Eye (tissue), 1 donor: Measurements from ENCODE around the gene THEM5.

Experiments
- DNase-seq: peaks from one replicate; pipeline ENCODE4 v3.0.0-alpha.2; 2015

Gene THEM5

DNA sequence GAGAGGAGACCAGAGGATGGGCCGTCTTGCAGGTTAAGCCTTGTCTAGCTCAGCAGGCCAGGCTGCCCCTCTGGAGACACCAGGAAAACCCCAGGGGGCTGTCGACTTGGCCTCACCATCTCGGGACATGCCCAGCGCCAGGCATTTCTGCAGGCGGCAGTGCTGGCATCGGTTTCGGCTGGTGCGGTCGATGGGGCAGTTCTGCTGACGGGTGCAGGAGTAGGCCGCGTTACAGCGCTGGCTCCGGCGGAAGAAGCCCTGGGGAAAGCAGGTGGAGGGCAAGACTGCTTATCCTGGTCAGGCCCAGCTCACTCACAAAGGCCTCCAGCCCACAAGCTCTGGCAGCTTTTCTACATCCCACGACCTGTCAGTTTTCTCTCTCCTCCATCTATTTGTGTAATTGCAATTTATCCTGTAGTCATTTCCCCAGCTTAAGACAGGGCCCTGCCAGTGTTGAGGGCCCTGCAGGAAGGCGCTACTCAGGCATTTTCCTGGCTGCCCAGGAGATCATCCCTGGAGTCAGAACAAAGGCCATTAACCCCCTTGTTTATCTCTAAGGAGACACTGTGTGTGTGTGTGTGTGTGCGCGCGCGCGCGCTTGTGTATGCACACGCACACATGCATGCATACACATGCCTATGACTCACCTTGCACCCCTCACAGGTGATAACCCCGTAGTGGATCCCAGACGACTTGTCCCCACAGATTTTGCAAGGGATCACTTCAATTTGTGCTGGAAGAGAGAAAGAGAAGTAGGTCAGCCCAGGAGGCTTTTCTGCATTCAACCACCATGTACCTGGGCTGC lies 36.8 kb downstream of the THEM5 start:
- DNase-seq = no peak

DNA sequence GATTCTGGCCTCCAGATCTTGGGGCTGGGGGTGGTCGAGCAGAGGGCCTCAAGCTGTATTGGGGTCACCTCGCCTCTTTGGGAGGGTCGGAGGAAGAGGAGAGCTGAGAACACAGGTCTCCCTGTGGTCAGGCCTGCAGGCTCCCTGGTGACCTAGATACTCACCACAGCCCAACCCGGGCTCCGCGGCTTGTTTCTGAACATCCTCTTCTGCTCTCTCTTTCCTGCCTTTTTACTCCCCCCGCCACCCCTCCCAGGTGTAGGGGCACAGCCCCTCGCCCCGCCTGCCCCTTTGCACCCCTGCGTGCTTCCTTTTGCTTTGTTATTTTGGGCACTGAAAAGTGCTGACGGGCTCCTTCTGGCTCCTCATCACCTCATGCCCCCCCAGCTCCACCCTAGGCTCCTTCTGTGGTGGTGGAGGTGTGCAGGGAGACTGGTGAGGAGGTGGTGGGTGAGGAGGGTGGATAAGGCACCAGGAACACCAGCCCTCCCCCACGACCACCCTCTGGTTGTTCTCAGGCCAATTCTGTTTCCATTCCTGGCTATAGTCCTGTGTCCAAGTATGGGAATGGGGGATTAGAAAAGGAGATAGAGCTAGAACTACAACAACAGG lies 37.7 kb downstream of the THEM5 start:
- no peak for DNase-seq

DNA sequence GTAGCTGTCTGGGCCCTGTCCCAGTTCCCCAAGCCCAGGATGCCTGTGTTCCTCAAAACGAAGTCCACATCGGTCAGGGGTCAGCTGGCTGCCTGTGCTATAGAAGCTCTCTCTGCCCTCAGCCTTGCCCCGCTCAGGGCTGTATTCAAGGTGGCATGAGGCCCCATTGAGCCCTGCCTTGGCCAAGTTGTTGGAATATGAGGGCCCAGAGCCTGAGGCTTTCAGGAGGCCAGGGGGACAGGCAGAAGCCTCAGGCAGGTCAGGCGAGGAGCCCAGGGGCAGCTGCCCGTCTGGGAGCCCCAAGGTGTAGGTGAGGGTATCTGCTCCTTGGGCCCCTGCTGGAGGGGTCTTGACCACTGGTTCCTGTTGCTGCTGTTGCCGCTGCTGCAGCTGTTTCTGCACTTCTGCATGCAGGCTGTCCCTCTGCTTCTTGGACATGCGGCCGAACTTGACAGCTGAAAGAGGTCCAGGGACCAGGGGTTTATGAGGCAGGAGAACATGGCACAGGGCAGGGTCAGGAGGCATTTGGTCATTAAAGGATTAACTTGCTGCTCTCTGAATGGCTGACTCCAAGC lies 38.5 kb downstream of the THEM5 start:
- no peak for DNase-seq

DNA sequence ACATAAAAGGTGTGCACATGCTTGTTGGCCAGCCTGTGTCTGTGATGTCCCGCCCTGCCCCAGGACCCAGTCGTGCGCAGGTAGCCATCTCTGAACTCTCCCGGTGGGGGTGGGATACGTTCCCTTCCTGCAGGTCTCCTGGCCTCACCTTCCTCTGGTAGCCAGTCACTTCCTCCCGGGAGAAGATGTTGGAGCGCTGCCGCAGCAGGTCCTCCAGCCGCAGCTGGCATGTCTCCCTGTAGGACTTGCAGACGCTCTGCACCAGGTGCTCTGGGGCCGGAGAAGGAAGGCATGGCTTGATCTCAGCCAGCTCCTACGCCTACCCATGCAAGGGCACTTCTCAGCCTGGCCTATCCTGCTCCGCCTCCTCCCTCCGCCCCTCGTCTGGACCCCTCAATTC lies 39.1 kb downstream of the THEM5 start:
- no peak for DNase-seq

DNA sequence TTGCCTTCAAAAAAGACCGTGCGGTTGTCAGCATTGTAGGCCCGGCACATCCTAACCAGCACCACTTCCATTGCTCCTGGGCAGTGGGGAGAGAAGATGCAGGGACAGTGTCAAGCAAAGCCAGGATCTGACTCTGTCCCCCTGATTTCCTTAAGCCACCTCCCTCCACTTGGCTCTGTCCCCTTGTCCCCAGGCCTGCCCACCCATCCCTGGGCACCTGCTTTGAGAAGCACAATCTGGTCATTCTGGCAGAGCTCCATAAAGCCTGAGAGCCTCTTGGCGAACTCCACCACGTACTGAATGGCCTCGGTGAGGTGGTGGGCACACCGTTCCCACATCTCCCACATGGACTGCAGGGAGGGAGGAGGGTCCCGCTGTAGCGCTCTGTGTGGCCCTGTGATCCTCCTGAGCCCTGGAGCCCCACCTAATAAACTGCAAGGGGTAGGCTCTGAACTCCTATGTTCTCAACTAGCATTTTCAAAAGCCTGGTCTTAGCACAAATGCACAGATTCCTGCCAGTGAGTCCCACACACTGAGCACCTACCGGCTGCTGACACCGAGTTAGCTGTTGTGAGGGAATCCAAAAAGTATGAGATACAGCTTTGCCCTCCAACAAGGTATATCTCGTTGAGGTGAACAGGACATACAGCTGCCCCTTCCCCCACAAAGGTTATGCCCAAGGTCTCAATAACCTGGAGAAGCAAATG lies 40.1 kb downstream of the THEM5 start:
- no peak for DNase-seq

DNA sequence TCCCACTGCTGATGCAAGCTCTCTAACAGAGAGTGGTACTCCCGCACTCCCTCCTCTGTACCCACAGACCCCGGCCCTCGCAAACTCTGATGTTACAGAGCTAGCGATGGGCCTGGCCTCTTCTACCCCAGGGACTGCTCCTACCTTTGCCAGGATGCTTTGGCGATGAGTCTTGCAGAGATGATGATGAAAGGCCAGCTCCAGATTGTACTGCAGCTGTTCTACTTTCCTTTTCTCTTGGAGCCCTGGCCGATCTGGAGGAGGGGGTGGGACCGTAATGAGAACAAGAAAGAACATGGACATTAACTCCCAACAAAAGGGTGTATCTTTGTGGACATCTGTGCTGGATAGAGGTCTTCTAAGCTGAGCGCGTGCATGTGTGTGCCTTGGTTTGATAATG lies 42.3 kb downstream of the THEM5 start:
- DNase-seq = no peak

DNA sequence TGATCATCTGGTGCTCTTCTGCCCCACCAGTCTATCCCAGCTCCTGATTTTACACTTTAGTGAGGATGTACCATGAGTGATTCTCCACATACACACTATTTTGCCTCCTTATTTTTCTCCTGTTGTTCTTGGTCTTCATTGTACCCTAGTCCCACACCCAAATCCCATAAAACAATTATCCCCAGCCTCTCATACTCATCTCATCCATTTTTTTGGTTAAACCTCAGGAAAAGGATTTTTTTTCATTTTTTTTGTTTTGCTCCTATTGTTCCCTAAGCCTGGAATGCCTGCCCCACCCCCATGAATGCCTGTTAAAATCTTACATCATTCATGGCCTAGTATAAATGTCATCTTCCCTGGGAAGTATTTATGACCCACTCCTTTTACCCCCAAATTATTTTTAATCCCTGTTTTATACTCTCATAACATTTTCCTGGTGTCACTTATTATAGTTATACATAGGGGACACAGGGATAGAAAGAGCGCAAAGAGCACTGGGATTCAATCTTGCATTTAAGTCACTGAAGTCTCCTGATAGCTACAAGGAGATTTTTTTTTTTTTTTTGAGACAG lies 43.4 kb downstream of the THEM5 start:
- DNase-seq = no peak

DNA sequence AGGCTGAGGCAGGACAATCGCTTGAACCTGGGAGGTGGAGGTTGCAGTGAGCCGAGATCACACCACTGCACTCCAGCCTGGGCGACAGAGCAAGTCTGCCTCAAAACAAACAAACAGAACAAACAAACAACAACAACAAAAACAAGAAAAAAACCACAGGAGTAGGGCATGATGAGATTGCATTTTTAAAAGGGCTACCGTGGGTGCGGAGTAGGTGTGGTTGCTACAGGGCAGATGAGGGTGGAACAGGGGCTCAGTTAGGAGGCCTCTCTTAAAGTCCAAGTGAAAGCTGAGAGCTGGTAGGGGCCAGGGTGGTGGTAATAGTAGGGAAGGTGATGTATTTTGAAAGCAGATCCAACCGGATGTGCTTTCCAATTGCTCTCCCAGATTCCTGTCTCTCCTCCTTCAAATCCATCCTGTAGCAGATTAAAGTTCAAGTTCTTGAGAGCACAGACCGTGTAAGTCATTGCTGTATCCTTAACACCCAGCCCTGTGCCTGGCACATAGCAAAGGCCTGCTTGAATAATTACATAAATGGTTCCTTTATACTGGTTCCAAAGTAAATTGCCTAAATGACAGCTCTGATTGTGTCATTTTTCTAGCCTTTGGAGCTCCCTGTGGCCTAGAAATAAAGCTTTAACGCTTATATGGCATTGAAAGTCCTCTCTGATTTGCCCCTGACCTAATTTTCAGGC lies 44.1 kb downstream of the THEM5 start:
- DNase-seq = no peak

DNA sequence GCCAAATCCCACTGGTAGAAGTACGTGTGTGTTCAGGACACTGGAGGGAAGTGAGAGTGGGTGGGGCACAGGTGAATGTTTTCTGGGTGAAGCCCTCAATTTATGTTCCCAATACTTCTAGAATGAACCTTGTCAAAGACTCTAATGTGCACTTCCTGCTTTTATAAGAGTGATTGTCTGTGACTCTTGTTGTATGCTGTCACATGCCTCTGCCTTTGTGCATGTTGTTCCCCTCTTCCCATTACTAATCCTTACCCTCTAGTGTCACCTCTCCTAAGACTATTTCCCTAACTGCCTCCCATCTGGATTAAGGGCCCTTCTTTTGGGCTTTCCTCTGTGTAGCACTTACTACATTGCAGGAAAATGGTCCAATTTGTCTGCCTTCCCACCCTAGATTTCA lies 45.7 kb downstream of the THEM5 start:
- DNase-seq = no peak

DNA sequence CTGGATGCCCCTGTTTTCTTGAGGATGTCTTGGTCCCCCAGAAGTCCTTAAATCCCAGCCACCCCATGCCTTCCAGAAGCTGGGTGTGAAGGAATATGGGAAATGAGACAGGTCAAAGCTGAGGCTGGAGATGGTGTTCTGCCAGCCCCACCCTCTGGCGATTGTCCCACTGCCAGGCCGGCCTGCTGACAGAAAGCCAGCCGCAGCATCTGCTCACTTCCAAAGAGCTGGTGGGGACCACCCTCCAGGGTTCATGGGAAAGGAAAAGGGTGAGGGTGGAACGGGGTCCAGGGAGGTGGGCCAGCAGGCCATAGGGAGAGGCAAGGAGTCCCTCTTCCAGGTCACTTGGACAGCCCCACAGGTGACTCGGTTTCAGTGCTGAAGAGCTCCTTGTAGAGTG lies 46.4 kb downstream of the THEM5 start:
- DNase-seq = no peak

DNA sequence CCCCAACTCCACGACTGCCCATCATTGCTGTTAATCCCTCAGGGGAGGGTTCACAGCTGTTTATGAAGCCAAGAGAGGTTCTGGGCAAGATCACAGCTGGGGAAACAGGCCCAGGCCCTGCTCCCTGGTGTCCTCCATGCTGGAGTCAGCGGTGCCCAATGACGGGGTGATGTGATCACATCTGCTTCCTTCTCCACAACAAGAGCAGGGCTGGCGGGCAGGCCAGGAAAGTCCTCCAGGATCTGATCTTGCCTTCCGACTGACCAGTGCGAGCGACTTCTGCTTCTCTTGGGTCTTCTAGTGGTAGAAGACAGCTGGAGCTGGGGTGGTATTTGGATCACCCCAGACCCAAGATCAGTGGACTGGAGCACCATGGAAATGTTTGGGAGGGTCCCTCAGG lies 47.3 kb downstream of the THEM5 start:
- DNase-seq = no peak

DNA sequence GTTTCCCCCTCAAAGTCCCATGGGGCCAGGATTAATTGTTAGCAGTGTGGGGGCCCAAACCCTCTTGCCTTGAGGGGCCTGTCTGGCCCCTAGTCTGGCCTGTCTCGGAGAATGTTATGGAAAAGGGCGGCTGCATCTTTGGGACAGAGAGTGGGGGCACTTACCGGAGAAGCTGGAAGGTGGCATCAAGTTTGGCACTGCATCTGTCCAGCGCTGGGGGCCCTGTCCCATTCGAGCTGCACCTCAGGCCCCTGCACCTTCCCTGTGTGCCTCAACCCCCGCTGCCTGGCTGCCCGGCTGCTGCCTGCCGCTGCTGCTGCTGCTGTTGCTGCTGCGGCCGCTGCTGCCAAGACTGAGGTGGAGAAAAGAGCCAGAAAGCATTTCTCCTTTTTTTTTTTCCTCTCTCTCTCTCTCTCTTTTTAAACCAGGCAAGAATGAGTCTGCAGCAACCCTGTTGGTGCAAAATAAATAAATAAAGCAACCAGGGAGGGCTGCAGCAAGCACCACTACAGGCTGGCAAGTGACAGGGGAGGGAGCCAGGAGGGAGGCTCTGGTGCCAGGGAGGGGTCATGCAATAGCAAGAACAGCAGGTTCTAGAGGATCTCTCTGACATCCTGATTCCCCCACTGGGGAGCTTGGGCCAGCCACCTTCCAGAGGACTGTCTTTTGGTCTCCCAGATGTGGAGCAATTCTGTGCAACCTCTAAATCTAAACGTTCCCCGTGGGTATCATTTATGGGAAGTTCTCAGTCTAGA lies 48.3 kb downstream of the THEM5 start, which contains the start of gene LINGO4:
Gene LINGO4 (minus strand): TSS at position 354 of the 755 bp plus-strand sequence. CDS start 2,715 bp downstream, outside the sequence.
- no peak for DNase-seq

DNA sequence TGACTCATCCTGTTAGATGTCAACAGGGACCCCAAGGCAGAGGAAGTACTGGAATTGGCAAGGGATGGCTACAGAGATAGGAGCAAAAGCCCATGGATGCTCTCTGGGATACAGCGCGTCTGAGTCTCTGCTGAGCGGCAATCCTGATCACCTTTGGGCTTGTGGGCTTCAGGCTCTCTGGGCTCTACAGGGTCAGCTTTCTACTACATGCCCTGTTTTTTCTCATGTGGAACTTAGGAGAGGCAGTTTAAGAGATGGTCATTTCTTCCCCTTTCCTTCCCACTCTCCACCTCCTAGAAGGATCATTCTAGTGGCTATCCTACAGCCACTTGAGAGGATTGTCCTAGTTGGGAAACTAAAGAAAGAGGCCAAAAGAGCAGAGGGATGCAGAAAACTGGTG lies 49.6 kb downstream of the THEM5 start:
- DNase-seq = no peak

DNA sequence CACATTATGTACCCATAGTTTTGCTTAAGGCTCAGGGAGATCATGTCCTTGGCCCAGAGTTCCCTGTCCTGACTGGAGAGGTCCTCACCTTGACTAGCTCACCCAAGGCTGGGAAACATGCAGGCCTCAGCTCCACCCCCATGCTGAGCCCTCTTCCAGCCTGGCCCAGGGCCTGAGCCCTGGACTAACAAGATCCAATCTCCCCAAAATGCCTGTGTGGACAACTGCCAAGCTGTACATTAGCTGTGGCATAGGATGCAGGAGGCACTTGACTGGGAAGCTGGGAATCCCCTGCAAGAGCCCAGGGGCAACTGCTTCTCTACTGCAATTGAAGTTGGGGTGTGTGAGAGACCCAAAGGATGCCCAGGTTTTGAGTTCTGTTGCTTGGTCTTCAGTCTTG lies 50.3 kb downstream of the THEM5 start:
- no peak for DNase-seq

DNA sequence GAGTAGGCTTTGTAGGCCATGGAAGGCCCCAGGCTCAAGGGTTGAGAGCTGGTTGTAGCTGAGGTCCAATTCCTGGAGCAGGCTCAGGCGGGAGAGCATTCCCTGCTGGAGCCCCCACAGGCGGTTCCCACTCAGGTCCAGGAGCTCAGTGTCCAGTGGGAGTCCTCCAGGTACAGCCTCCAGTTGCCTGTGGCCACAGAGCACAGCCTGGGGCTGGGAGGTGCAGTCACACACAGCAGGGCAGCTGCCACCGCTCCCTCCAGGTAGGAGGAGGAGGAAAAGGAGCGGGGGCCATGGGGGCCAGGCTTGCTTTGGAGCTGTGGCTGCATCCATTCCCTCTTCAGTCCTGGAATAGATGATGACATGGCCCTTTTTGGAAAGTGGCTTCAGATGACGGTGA lies 51.1 kb downstream of the THEM5 start:
- no peak for DNase-seq

DNA sequence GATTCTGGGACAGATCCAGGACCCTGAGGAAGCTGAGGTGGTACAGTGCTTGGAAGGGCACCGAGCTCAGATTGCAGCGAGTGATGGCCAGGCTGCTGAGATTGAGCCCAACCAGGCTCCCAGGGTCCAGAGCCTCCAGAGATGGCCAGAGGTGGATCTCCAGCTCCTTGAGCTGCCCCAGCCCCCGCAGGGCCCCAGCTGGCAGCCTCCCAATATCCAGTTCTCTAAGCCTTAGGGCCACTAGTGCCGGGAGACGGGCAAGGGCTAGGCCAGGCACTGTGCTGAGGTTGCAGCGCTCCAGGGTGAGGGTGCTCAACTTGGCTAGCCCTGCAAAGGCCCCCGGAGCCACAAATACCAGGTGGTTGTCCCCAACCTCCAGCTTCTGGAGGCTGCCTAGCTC lies 51.7 kb downstream of the THEM5 start:
- DNase-seq = no peak

DNA sequence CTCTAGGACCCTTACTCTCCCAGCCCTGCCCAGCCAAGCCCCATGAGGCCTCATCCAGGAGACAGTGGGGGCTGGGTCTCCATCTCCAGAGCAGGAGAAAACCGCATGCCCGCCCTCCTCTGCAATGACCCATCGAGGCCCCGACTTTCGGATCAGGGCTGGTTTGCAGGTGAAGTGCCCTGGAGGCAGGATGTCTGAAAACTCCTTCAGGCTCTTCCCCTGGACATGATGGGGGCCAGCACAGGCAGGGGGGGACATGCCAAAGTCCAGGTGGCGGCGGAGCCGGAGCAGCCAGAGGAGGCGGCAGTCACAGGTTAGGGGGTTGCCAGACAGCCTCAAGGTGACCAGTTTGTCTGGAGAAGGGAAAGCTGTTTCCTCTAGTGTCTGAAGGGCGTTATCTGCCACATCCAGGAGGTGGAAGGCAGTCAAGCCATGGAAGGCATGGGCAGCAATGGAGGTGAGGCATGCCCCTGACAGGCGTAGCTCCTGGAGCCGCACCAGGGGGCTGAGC lies 52.1 kb downstream of the THEM5 start:
- no peak for DNase-seq

DNA sequence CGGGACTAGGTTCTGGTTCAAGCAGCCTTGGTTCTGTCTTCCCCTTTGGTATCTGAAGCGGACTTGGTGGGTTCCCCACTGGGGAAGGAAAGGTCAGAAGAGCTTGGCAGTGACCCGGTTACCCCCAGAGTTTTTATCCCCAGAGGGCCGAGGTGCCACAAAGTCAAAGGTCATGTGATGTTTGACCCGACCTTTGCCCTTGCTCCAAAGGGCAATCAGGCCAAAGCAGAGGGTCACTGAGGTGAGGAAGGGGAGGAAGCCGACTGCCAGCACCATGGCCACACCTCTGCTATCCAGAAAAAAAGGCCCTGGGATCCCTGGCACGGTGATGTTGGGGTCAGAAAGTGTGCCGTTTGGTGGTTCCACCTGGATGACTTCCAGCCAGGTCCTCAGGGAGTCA lies 52.7 kb downstream of the THEM5 start:
- no peak for DNase-seq

DNA sequence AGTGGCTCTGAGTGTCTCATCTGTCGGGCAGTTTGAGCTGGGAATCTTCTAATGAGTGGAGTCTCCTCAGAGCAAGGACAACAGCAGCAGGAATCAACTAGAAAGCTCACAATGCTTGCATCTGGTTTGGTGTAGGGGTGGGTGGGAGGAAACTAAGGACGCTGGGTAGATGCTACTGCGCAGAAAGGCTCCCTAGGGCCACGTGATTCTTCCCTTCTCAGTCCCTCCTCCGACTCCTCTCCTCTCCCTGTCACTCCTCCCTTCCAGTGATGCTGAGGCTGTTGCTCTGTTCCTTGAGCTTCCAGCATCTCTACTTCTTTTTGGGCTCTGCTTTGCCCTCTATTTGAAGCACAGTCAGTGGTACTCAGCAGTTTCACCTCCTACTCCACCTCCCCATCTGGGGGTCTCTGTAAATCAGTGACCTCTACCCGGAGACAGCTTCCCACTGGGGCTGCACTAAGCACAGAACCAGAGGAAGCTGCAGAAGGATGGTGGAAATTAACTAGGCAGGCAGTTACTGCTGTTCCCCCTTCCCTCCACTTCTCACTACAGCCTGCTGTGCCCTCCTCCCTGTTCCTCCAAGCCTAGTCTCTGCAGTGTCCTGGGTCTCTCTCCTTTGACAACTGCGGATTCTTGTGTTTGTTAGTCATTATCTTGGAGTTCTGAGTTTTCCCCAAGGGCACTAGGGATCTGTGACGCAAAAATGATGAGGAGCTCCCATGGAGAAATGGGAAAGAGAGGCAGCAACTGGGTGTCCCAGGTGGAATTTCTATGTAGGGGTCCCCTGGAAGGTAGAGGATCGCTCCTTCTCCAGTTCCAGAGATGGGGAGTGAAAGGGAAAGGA lies 54.1 kb downstream of the THEM5 start:
- peak; percentile 34 for DNase-seq

DNA sequence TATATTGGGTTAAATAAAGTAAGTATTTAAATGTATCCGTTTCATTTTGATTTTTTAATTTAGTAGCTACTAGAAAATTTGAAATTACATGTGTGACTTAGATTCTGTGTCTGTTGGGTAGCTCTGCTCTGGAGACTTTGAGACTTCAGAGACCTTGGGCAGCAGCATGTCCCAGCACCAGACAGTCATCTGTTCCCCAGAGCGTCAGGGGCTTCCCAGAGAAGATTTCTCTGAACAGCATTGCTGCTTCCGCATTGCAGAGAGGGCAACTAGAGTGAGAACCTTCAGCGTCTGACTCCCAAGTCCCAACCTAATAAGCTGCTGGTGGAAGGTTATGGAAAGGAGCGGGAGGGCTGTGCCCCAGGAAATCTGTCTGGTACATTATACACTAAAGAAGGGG lies 54.9 kb downstream of the THEM5 start:
- no peak for DNase-seq
